HepG2 (cell line): ENCODE results near the gene MCM3AP. TPM values are rescaled to one million over a fixed set of nuclear protein-coding genes. Genes with fewer than 3 reads are reported as not detected.

Experiments used
- FOXK1 ChIP-seq: sonication (generic); formaldehyde crosslinking; IDR thresholded peaks from 2 replicates; pipeline ENCODE4 v1.4.0; 2020; ENCODE audit warnings: low read depth, missing genetic modification reagents, borderline replicate concordance
- MXD4 ChIP-seq: IDR thresholded peaks from 2 replicates; pipeline ENCODE4 v1.6.1; 2016; ENCODE audit warnings: mild to moderate bottlenecking, missing biosample characterization, missing genetic modification reagents
- PAF1 ChIP-seq: IDR thresholded peaks from 2 replicates; pipeline ENCODE4 v1.6.1; 2016; ENCODE audit warnings: missing genetic modification reagents, missing compliant biosample characterization
- PAWR ChIP-seq: sonication (generic); formaldehyde crosslinking; IDR thresholded peaks from 2 replicates; pipeline ENCODE4 v1.4.0; 2020; ENCODE audit warnings: missing genetic modification reagents, mild to moderate bottlenecking, borderline replicate concordance
- POGK ChIP-seq: sonication (generic); formaldehyde crosslinking; conservative IDR thresholded peaks from 2 replicates; pipeline ENCODE4 v1.8.0; 2022; ENCODE audit warnings: mild to moderate bottlenecking, moderate library complexity, missing genetic modification reagents
- RBAK ChIP-seq: sonication (generic); formaldehyde crosslinking; IDR thresholded peaks from 2 replicates; pipeline ENCODE4 v1.5.1; 2020; ENCODE audit warnings: mild to moderate bottlenecking, missing genetic modification reagents
- RBFOX2 ChIP-seq: fragments of 200-400 bp; formaldehyde crosslinking; IDR thresholded peaks from 2 replicates; pipeline ENCODE4 v1.6.1; 2017; ENCODE audit warnings: low read depth, mild to moderate bottlenecking, low read length
- STAG1 ChIP-seq: sonication (generic); formaldehyde crosslinking; IDR thresholded peaks from 2 replicates; pipeline ENCODE4 v1.4.0; 2020; ENCODE audit warnings: missing genetic modification reagents
- ZBTB33 ChIP-seq: sonication (generic); formaldehyde crosslinking; IDR thresholded peaks from 2 replicates; pipeline ENCODE4 v1.4.0; 2020; ENCODE audit warnings: missing genetic modification reagents
- ZBTB38 ChIP-seq: sonication (generic); formaldehyde crosslinking; IDR thresholded peaks from 2 replicates; pipeline ENCODE4 v1.5.1; 2020; ENCODE audit warnings: mild to moderate bottlenecking, missing genetic modification reagents
- ZBTB7A ChIP-seq: sonication (generic); formaldehyde crosslinking; IDR thresholded peaks from 2 replicates; pipeline ENCODE4 v1.8.0; 2022; ENCODE audit warnings: mild to moderate bottlenecking, missing genetic modification reagents
- ZFP37 ChIP-seq: sonication (generic); formaldehyde crosslinking; IDR thresholded peaks from 2 replicates; pipeline ENCODE4 v1.4.0; 2020; ENCODE audit warnings: missing genetic modification reagents, borderline replicate concordance
- ZFP41 ChIP-seq: sonication (generic); formaldehyde crosslinking; IDR thresholded peaks from 2 replicates; pipeline ENCODE4 v1.4.0; 2020; ENCODE audit warnings: mild to moderate bottlenecking, missing genetic modification reagents, borderline replicate concordance
- ZNF317 ChIP-seq: sonication (generic); formaldehyde crosslinking; IDR thresholded peaks from 2 replicates; pipeline ENCODE4 v1.5.0; 2020; ENCODE audit warnings: mild to moderate bottlenecking, missing genetic modification reagents
- ZNF331 ChIP-seq: sonication (generic); formaldehyde crosslinking; IDR thresholded peaks from 2 replicates; pipeline ENCODE4 v1.4.0; 2020; ENCODE audit warnings: missing genetic modification reagents
- ZNF468 ChIP-seq: sonication (generic); formaldehyde crosslinking; IDR thresholded peaks from 2 replicates; pipeline ENCODE4 v1.8.0; 2022; ENCODE audit warnings: mild to moderate bottlenecking, moderate library complexity, missing genetic modification reagents
- ZNF672 ChIP-seq: sonication (generic); formaldehyde crosslinking; IDR thresholded peaks from 2 replicates; pipeline ENCODE4 v1.8.1; 2022; ENCODE audit warnings: missing genetic modification reagents
- ZNF710 ChIP-seq: sonication (generic); formaldehyde crosslinking; IDR thresholded peaks from 2 replicates; pipeline ENCODE4 v1.5.0; 2020; ENCODE audit warnings: mild to moderate bottlenecking, missing genetic modification reagents, borderline replicate concordance
- ZNF777 ChIP-seq: sonication (generic); formaldehyde crosslinking; IDR thresholded peaks from 2 replicates; pipeline ENCODE4 v1.4.0; 2020; ENCODE audit warnings: missing genetic modification reagents
- ZNF788 ChIP-seq: sonication (generic); formaldehyde crosslinking; IDR thresholded peaks from 2 replicates; pipeline ENCODE4 v1.5.0; 2020; ENCODE audit warnings: mild to moderate bottlenecking, missing genetic modification reagents, borderline replicate concordance
- ZNF839 ChIP-seq: sonication (generic); formaldehyde crosslinking; IDR thresholded peaks from 2 replicates; pipeline ENCODE4 v1.4.0; 2020; ENCODE audit warnings: missing genetic modification reagents, mild to moderate bottlenecking, borderline replicate concordance
- polyA plus RNA-seq, 8 experiments: library from polyadenylated mRNA; depleted of rRNA in 3 of 8; stranded (reverse) in 7 of 8; unstranded in 1 of 8; fragments of >200 nt; fragmentation: Illumina TruSeq in 4 of 8; extraction: Trizol in 4 of 8; gene quantifications; 2 replicates each; pipeline versions ENCODE4 v1.2.1 to v1.2.3, GENCODE V29; 2011 to 2016; ENCODE audit warnings: low read depth in 4 of 8, missing spikeins in 1 of 8, mixed read lengths in 1 of 8; ENCODE audit not compliant: insufficient read depth in 1 of 8
- total RNA-seq, 5 experiments: library from RNA; depleted of rRNA; stranded (reverse); fragments of >200 nt; fragmentation: Illumina TruSeq; extraction: Trizol; gene quantifications; 2 replicates each; pipeline ENCODE4 v1.2.3, GENCODE V29; 2016; ENCODE audit warnings: low read depth in 1 of 5

Gene MCM3AP
- total and polyA plus RNA-seq, 2 of the 13 experiments (the other 11 are each of a cell fraction or from before 2014, with no cell fraction given) = 27.0 to 54.7 TPM

- TF ChIP-seq STAG1 (CRISPR knock-in tag) = peak; percentile 38
- 0 out of 2 replicates have a peak, but pooled peaks have one; percentile 12 for TF ChIP-seq ZNF317
- TF ChIP-seq ZBTB33 (CRISPR knock-in tag) = peak; percentile 70
- TF ChIP-seq ZNF777 = peak; percentile 68; the same call in 1 of the 2 replicates
- no peak for TF ChIP-seq PAF1 (CRISPR knock-in tag)
- no peak; the same call in 1 of the 2 replicates for TF ChIP-seq ZNF331 (CRISPR knock-in tag)
- TF ChIP-seq RBAK (CRISPR knock-in tag) = peak; percentile 19; the same call in 1 of the 2 replicates
- no peak for TF ChIP-seq ZNF468
- TF ChIP-seq ZFP41 = no peak
- TF ChIP-seq RBFOX2 = peak; percentile 97
- TF ChIP-seq FOXK1 (CRISPR knock-in tag) = peak; percentile 71; the same call in 1 of the 2 replicates
- peak; percentile 85; the same call in 1 of the 2 replicates for TF ChIP-seq POGK (CRISPR knock-in tag)
- peak; percentile 84; the same call in 1 of the 2 replicates for TF ChIP-seq ZBTB38 (CRISPR knock-in tag)
- no peak; the same call in 1 of the 2 replicates for TF ChIP-seq ZNF672 (CRISPR knock-in tag)
- TF ChIP-seq MXD4 (CRISPR knock-in tag) = peak; percentile 78
- peak; percentile 48; the same call in 1 of the 2 replicates for TF ChIP-seq ZNF788 (CRISPR knock-in tag)
- no peak for TF ChIP-seq PAWR (CRISPR knock-in tag)
- 0 out of 2 replicates have a peak, but pooled peaks have one; percentile 28 for TF ChIP-seq ZNF710
- 0 out of 2 replicates have a peak, but pooled peaks have one; percentile 32 for TF ChIP-seq ZNF839 (CRISPR knock-in tag)
- peak; percentile 64; the same call in 1 of the 2 replicates for TF ChIP-seq ZBTB7A (CRISPR knock-in tag)
- no peak for TF ChIP-seq ZFP37
These were observed 593 bp upstream of the MCM3AP start, which contains the start of gene YBEY (continued) for GRCh38 chr21:46285761-46286647.
